ENCODE measurements around the gene POLR2F. TPM values are rescaled to one million over a fixed set of nuclear protein-coding genes. Genes with fewer than 3 reads are reported as not detected.

POLR2F gene
- total RNA-seq, 1 donor from 2014 or later = 68.3 TPM

DNA sequence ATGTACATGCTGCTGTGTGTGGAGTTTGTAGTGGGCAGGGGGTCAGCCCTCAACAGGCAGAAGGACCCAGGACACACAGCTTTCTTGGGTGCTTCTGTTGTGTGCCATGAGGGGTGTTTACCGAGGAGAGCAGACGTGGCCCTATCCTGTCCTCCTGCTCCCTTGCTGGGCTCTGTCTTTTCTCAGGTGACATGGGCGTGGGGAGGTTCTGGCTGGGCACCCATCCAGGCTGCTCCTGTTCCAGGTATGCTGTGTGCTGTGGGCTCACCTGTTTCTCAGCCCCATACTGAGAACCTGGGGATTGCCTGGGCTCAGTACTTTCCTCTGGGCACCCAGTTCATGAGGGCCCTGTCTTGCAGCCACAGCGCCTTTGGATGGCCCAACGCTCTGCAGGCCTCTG lies 24.1 kb upstream of the POLR2F start:
- H3K4me3 Mint-ChIP-seq (ENCODE audit: unreplicated experiment) = no peak overlapping the region
- H3K36me3 Mint-ChIP-seq (ENCODE audit: unreplicated experiment) = no peaks in the 10 kb centered on the region
- peaks cover 6% of the 10 kb centered on the region for H3K9me3 Mint-ChIP-seq (ENCODE audit: unreplicated experiment)
- no peak overlapping the region for H3K27ac Mint-ChIP-seq (ENCODE audit: unreplicated experiment)
- DNase-seq = no peak
- TF ChIP-seq, protein P1, sequence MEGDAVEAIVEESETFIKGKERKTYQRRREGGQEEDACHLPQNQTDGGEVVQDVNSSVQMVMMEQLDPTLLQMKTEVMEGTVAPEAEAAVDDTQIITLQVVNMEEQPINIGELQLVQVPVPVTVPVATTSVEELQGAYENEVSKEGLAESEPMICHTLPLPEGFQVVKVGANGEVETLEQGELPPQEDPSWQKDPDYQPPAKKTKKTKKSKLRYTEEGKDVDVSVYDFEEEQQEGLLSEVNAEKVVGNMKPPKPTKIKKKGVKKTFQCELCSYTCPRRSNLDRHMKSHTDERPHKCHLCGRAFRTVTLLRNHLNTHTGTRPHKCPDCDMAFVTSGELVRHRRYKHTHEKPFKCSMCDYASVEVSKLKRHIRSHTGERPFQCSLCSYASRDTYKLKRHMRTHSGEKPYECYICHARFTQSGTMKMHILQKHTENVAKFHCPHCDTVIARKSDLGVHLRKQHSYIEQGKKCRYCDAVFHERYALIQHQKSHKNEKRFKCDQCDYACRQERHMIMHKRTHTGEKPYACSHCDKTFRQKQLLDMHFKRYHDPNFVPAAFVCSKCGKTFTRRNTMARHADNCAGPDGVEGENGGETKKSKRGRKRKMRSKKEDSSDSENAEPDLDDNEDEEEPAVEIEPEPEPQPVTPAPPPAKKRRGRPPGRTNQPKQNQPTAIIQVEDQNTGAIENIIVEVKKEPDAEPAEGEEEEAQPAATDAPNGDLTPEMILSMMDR (IDR thresholded peaks at IDR 0.05; ENCODE audit: partially characterized antibody, unreplicated experiment) = no peak
- peaks cover 6% of the 10 kb centered on the region for H3K27me3 Mint-ChIP-seq (ENCODE audit: unreplicated experiment)
- H3K4me1 Mint-ChIP-seq (ENCODE audit: low read depth, unreplicated experiment) = peaks cover 13% of the 10 kb centered on the region

DNA sequence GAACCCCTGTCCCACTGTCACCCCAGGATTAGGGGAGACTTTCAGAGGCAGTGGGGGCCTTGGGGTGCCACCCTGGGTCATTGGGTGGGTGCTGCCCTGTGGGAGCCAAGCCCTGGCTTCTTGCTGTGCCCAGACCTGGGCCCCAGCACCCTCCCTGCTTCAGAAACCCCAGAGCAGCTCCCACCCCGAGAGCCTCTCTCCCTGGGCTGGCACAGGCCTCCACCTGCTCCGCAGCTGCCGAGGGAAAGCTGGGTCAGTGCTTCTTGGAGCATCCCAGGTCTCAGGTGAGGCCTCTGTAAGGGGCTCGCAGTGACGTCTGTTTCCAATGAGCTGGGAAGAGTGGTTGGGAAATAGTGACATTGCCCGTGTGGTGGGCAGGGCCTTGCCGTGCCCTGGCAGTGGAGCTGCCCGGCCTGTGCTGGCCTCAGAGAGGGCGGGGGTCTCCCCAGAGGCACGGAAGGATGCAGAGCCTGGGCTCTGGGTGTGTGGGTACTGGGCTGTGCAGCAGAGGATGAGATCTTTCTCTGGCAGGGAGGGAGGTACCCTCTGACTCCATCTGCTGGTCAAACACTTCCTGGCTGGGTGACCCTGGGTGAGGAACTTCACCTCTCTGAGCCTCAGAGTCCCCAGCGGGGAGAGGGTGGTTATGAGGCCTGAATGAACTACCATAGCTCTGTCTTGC lies 23.1 kb upstream of the POLR2F start:
- DNase-seq = peak; percentile 58
- no peak overlapping the region for H3K4me3 Mint-ChIP-seq (ENCODE audit: unreplicated experiment)
- TF ChIP-seq, protein P1 (IDR thresholded peaks at IDR 0.05; ENCODE audit: partially characterized antibody, unreplicated experiment) = no peak
- H3K27ac Mint-ChIP-seq (ENCODE audit: unreplicated experiment) = no peak overlapping the region
- peaks cover 6% of the 10 kb centered on the region for H3K9me3 Mint-ChIP-seq (ENCODE audit: unreplicated experiment)
- H3K36me3 Mint-ChIP-seq (ENCODE audit: unreplicated experiment) = no peaks in the 10 kb centered on the region
- H3K27me3 Mint-ChIP-seq (ENCODE audit: unreplicated experiment) = peaks cover 6% of the 10 kb centered on the region
- H3K4me1 Mint-ChIP-seq (ENCODE audit: low read depth, unreplicated experiment) = peaks cover 13% of the 10 kb centered on the region

DNA sequence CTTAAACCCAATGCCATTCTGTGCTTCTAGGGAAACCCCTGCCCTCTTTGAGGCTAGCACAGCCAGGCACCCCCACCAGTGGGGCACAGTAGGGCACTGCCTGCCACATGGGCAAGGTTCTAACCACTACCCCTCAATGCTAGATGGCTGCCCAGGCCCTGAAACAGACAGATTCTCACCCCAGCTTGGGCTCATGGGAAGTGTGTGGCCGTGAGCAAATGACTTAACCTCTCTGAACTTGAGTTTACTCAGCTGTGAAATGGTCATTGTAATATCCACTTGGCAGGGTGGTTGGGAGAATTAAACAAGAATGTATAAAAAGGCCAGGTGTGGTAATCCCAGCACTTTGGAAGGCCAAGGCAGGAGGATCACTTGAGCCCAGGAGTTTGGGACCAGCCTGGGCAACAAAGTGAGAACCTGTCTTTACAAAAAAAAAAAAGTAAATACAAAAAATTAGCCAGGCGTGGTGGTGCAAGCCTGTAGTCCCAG lies 22.5 kb upstream of the POLR2F start:
- no peak for DNase-seq
- TF ChIP-seq, protein P1 (IDR thresholded peaks at IDR 0.05; ENCODE audit: partially characterized antibody, unreplicated experiment) = peak; percentile 12
- H3K4me1 Mint-ChIP-seq (ENCODE audit: low read depth, unreplicated experiment) = peaks cover 13% of the 10 kb centered on the region
- H3K9me3 Mint-ChIP-seq (ENCODE audit: unreplicated experiment) = peaks cover 6% of the 10 kb centered on the region
- H3K27ac Mint-ChIP-seq (ENCODE audit: unreplicated experiment) = peak overlapping the region; percentile 68
- peaks cover 6% of the 10 kb centered on the region for H3K27me3 Mint-ChIP-seq (ENCODE audit: unreplicated experiment)
- H3K4me3 Mint-ChIP-seq (ENCODE audit: unreplicated experiment) = no peak overlapping the region
- no peaks in the 10 kb centered on the region for H3K36me3 Mint-ChIP-seq (ENCODE audit: unreplicated experiment)

DNA sequence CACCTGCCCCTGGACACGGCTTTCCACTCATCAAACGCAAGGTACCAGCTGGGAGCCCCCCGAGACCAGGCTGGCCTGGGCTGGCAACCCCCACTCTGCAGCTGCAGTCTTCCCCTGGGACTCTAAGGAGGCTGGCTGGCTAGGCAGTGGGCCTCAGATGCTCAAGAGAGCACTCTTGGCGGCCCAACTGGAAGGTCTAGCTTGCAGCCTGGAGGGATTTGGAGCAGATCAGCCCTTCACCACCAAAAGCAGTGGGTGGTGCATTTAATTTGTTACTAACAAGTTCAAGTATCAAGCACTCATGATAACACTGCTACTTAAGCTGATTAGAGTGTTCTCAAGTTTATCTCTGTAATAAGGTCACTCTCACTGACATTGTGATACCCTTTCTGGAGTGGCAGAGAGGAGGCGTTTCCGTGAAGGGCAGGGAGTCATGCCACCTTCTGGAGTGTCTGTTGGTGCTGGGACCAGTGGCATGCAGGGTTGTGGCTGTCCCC lies 21.6 kb upstream of the POLR2F start:
- peaks cover 13% of the 10 kb centered on the region for H3K4me1 Mint-ChIP-seq (ENCODE audit: low read depth, unreplicated experiment)
- no peaks in the 10 kb centered on the region for H3K36me3 Mint-ChIP-seq (ENCODE audit: unreplicated experiment)
- peaks cover 6% of the 10 kb centered on the region for H3K27me3 Mint-ChIP-seq (ENCODE audit: unreplicated experiment)
- DNase-seq = no peak
- H3K9me3 Mint-ChIP-seq (ENCODE audit: unreplicated experiment) = peaks cover 6% of the 10 kb centered on the region
- H3K4me3 Mint-ChIP-seq (ENCODE audit: unreplicated experiment) = no peak overlapping the region
- H3K27ac Mint-ChIP-seq (ENCODE audit: unreplicated experiment) = no peak overlapping the region
- TF ChIP-seq, protein P1 (IDR thresholded peaks at IDR 0.05; ENCODE audit: partially characterized antibody, unreplicated experiment) = no peak

DNA sequence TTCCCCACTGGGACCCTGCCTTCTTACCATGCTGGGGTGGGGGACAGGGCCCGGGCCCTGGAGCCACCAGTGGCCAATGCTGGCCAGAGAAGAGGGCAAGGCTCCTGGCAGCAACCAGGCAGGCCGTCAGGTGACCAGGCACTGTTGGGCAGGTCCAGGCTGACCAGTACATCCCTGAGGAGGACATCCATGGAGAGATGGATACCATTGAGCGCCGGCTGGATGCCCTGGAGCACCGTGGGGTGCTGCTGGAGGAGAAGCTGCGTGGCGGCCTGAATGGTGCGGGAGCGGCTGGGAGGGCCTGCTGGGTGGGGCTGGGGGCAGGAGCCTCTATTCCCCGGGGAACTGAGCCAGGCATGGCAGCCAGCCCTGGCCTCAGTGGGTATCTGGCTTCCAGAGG lies 21.1 kb upstream of the POLR2F start:
- Mint-ChIP-seq H3K4me1 (ENCODE audit: low read depth, unreplicated experiment) (peaks cover 13% of the 10 kb centered on the region), H3K9me3 (ENCODE audit: unreplicated experiment) (peaks cover 6% of the 10 kb centered on the region), H3K27ac (ENCODE audit: unreplicated experiment) (no peak overlapping the region), H3K36me3 (ENCODE audit: unreplicated experiment) (no peaks in the 10 kb centered on the region), H3K27me3 (ENCODE audit: unreplicated experiment) (peaks cover 6% of the 10 kb centered on the region), H3K4me3 (ENCODE audit: unreplicated experiment) (no peak overlapping the region)
- TF ChIP-seq, protein P1 (IDR thresholded peaks at IDR 0.05; ENCODE audit: partially characterized antibody, unreplicated experiment) = no peak
- no peak for DNase-seq
